Aorta (tissue), 5 donors: ENCODE data around the gene LRRC32. TPM values are rescaled to one million over a fixed set of nuclear protein-coding genes. Genes with fewer than 3 reads are reported as not detected.

ENCODE experiments used
- ATAC-seq: fragments of 200-7000 bp; cut with Tn5 transposase; one replicate; pipeline ENCODE4 v1.9.1; 2022; ENCODE audit warnings: moderate library complexity; ENCODE audit not compliant: low FRiP score
- DNase-seq, 2 donors: peaks; one replicate each; pipeline ENCODE4 v3.0.0-alpha.2; 2020
- H3K27ac ChIP-seq, 2 donors: one replicate each; pipeline ENCODE4 v1.5.1; 2013; ENCODE audit warnings: low read length in 2 of 2, mild to moderate bottlenecking in 2 of 2, moderate library complexity in 2 of 2, control low read depth in 1 of 2, inconsistent platforms in 1 of 2, low read depth in 1 of 2
- H3K27me3 ChIP-seq, 2 donors: one replicate each; pipeline ENCODE4 v1.6.1; 2013; ENCODE audit warnings: control low read depth in 1 of 2, low read length in 1 of 2, mild to moderate bottlenecking in 1 of 2, moderate library complexity in 1 of 2; ENCODE audit not compliant: insufficient read depth in 2 of 2, control insufficient read depth in 1 of 2
- H3K36me3 ChIP-seq, 2 donors: one replicate each; pipeline ENCODE4 v1.6.1; 2013; ENCODE audit warnings: control low read depth in 1 of 2, low read length in 1 of 2, mild to moderate bottlenecking in 1 of 2; ENCODE audit not compliant: insufficient read depth in 2 of 2, control insufficient read depth in 1 of 2
- H3K4me1 ChIP-seq, 2 donors: one replicate each; pipeline ENCODE4 v1.6.1; 2013; ENCODE audit warnings: low read length in 2 of 2, control low read depth in 1 of 2, mild to moderate bottlenecking in 1 of 2, moderate library complexity in 1 of 2; ENCODE audit not compliant: insufficient read depth in 2 of 2, control insufficient read depth in 1 of 2
- H3K4me3 ChIP-seq, 2 donors: one replicate each; pipeline ENCODE4 v1.5.1; 2013; ENCODE audit warnings: low read length in 2 of 2, control low read depth in 1 of 2, mild to moderate bottlenecking in 1 of 2
- H3K9me3 ChIP-seq: one replicate; pipeline ENCODE4 v1.6.1; 2013; ENCODE audit warnings: mild to moderate bottlenecking, low read length; ENCODE audit not compliant: control insufficient read depth
- WGBS, 2 donors: extraction: QIAGEN DNeasy Blood & Tissue Kit; methylation state at CpG; one replicate each; pipeline ENCODE4 v1.1.7; 2013; 5-methylcytosine and 5-hydroxymethylcytosine counted together
- intact Hi-C, 2 donors: fragments of 100-400 bp; cut with DNase I; formaldehyde crosslinking; loops; one replicate each; pipeline versions ENCODE4 v1.14.2 to v1.15.0; 2022
- polyA plus RNA-seq, 2 donors: library from polyadenylated mRNA; stranded (reverse); fragments of 200-250 nt; gene quantifications; one replicate each; pipeline ENCODE4 v1.2.3, GENCODE V29; 2013
- total RNA-seq, 2 donors: library from RNA; stranded (reverse); fragmentation: NEBNext Ultra II Directional; extraction: Animal tissue kit (Norgen Biotek cat#: 25700); gene quantifications; one replicate each; pipeline ENCODE4 v1.2.1, GENCODE V29; 2021
- donor health status: healthy with polysubstance abuse.
- donor health status: Bipolar disorder and iron deficiency.
- donor health status: DM: no; HTN: no; CAD: no.
- donor health status: DM: no; HTN: no; CAD: no.
- donor health status: DM: yes; HTN: yes; CAD: no.

LRRC32 gene
- total and polyA plus RNA-seq, 4 donors, result 38.8 to 174 (median 125) TPM

DNA sequence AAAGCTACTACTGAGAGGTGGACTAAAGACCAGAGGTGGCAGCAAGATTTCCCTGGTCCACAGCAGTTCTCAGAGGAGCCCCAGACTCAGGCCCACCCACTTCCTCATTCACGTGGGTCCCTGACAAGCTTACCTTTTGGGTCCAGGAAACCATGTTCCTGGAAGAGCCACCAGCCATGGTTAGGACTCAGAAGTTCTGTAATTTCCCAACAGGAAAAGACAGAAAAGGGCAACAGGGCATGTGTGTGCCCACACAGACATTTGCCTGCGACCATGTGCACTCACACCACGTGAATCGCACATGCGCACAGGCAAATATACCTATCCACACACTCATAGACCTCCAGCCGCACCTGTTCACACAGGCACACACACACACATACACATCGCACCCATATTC lies 42.9 kb downstream of the LRRC32 start:
- no peak for DNase-seq
- H3K9me3 ChIP-seq, result no peaks in the 10 kb centered on the region
- H3K36me3 ChIP-seq, result no peaks in the 10 kb centered on the region
- no peak overlapping the region for H3K4me3 ChIP-seq
- no peaks in the 10 kb centered on the region for H3K27me3 ChIP-seq
- intact Hi-C loops, result no loop called here
- WGBS, 2 donors, result 87 to 90% methylated on average over 7 of the region's 7 CpGs
- H3K27ac ChIP-seq, result no peak overlapping the region
- no peak for ATAC-seq
- H3K4me1 ChIP-seq, result no peaks in the 10 kb centered on the region

DNA sequence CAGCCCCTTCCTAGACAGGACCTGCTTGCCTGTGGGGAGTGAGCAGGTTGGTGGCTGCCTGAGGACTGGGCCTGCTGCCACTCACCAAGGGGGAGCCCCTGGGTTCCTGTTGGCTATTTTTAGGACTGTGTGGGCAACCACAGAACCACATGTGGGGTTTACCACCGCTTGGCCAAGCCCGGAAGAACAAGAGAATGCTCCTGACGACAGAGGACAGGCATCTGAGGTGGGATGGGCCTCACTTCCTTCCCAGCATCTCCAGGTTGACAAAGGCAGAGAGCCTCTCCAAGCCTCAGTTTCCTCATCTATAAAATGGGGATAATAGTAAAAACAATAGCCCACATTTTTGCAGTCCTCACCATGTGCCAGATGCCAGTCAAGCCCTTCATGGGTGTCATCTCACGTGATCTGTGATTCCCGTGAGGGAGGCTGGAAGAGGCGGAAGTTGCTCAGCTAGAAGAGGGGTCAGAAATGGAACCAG lies 43.6 kb downstream of the LRRC32 start:
- Histone ChIP-seq H3K9me3 (no peaks in the 10 kb centered on the region), H3K27ac (no peak overlapping the region)

DNA sequence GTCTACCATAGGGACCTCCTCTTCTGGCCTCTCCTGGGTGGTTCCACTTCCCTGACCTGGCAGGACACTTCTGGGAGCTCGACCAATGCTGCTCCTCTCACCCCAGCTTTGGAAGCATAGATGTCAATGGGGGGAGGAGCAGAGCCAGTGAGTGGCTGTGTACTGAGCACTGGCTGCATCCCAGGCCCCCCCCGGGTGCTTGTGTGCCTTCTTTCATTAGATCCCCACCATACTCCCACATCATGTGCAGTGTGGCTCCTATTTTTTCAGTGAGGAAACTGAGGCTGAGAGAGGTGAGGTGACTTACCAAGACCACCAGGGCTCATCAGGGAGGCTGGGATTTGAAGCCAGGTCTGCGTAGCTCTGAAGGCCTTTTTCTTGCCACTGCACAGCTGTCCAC lies 44.3 kb downstream of the LRRC32 start:
- H3K4me3 ChIP-seq, result no peak overlapping the region

More for the DNA sequence above, 43.6 kb downstream of the LRRC32 start:
- DNase-seq, result peak; percentile 63 to 77
- Histone ChIP-seq H3K4me1 (no peaks in the 10 kb centered on the region), H3K27me3 (no peaks in the 10 kb centered on the region), H3K36me3 (no peaks in the 10 kb centered on the region), H3K4me3 (no peak overlapping the region)
- WGBS, 2 donors, result 28 to 29% methylated on average over 6 of the region's 6 CpGs
- no peak for ATAC-seq
- intact Hi-C loops, result no loop called here

DNA sequence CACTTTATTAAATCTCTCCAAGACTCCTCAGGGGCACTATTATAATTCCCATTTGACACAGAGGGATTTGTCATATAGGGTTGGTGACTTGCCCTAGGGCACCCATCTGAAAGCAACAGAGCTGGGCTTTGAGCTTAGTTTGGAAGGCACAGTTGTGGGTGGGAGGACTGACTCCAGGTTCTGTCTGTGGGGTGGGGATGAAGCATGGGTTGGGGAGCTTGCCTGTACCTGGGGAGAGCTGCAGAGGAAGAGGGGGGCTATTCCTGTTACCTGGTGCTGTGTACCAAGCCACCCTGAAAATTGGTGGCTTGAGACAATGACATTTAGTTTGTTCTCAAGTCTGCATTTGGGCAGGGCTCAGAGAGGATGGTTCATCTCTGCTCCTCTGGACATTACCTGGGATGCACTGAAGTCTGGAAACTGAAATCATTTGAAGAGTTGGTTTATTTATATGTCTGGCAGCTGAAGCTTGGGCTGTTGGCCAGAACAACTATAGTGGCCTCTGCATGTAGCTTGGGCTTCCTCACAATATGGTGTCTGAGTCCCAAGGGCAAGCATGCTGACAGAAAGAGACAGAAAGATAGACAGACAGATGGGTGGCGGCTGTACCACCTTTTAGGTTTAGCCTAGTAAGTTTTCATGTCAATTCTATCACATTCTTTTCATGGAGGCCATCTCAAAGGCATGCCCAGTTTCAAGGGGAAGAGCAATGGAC lies 44.9 kb downstream of the LRRC32 start:
- Histone ChIP-seq H3K4me3 (no peak overlapping the region), H3K4me1 (no peaks in the 10 kb centered on the region), H3K27me3 (no peaks in the 10 kb centered on the region), H3K36me3 (no peaks in the 10 kb centered on the region), H3K9me3 (no peaks in the 10 kb centered on the region), H3K27ac (no peak overlapping the region)
- 96 to 98% methylated on average over 1 of the region's 1 CpG for WGBS, 2 donors
- DNase-seq, result no peak
- intact Hi-C loops, result no loop called here
- ATAC-seq, result no peak

More for the DNA sequence above, 44.3 kb downstream of the LRRC32 start:
- no peaks in the 10 kb centered on the region for H3K27me3 ChIP-seq
- ATAC-seq (no peak), DNase-seq (no peak)
- intact Hi-C loops, result no loop called here
- no peak overlapping the region for H3K27ac ChIP-seq
- no peaks in the 10 kb centered on the region for H3K36me3 ChIP-seq
- H3K9me3 ChIP-seq, result no peaks in the 10 kb centered on the region
- WGBS, 2 donors, result 99 to 100% methylated on average over 3 of the region's 3 CpGs
- no peaks in the 10 kb centered on the region for H3K4me1 ChIP-seq

DNA sequence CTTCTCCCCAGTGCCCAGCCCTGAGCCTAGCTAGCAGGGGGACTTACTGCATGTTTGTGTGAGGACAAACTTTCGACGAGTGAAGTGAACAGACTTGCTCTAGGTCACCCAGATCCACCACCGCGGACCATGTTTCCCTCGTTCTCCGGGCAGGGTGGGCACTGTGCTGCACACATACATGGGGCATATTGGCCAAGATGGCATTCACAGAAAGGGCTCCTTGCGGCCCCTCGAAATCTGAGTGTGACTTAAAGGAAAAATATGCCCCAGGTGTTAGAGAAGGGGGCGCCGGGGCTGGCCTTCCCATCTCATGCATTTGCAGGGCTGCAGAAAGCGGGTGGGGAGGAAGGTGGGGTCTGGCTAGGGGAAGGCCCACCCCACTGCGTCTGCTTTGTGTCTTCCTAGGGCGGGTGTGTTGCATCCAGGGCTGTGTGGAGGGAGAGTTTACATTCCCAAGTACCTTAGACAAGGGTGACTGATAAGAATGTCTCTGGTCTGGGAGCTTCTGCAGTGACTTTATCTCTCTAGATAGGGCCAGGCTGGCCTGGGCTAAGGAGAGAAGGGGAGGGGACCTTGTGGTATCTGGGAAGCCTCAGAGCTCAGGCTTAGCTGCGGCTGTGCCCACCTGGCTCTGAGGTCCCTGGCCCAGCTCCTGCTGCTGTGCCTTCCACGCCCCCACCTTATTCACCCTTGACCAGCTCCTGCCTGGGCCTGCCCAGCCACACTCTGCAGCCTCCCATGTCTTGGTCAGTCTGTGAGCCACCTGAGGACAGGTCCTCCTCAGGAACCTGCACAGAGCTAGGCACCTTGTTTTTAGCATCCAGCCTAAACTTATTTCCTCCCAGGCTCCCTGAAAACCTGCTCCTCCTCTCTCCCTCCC lies 45.8 kb downstream of the LRRC32 start:
- Histone ChIP-seq H3K36me3 (no peaks in the 10 kb centered on the region), H3K27ac (no peak overlapping the region), H3K9me3 (no peaks in the 10 kb centered on the region), H3K4me3 (no peak overlapping the region), H3K27me3 (no peaks in the 10 kb centered on the region), H3K4me1 (no peaks in the 10 kb centered on the region)
- ATAC-seq, result no peak
- intact Hi-C loops, result no loop called here
- peak in 1 of 2 donors; percentile 68 for DNase-seq
- WGBS, 2 donors, result 94 to 97% methylated on average over 14 to 15 of the region's 15 CpGs

DNA sequence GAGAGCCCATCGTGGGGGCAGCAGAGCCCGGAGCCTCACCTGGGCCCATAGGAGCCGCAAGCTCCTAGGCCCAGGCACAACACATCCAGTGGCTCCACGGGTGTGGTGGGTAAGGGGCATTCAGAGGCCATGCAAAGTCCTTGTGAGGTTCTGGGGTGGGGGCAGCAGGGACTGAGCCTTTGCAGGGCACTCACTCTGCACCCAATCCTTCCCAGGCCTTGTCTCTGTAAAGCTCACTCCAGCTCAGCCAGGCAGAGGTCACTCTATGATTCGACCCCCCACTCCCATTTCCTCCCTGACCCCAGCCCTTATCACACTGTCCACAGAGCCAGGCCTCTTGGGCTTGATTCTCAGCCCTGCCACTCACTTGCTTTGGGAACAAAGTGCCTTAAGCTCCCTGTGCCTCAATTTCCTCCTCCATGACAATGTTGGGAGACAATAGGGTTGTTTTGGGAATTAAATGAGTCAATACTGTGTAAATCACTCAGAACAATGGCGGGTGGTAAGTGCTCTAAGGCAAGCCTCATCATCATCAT lies 46.6 kb downstream of the LRRC32 start:
- no peak overlapping the region for H3K4me3 ChIP-seq
- DNase-seq, result no peak
- no peaks in the 10 kb centered on the region for H3K9me3 ChIP-seq
- H3K4me1 ChIP-seq, result no peaks in the 10 kb centered on the region
- 85 to 90% methylated on average over 6 of the region's 6 CpGs for WGBS, 2 donors
- no peak overlapping the region for H3K27ac ChIP-seq
- H3K27me3 ChIP-seq, result no peaks in the 10 kb centered on the region
- no peaks in the 10 kb centered on the region for H3K36me3 ChIP-seq
- no peak for ATAC-seq
- intact Hi-C loops, result no loop called here

DNA sequence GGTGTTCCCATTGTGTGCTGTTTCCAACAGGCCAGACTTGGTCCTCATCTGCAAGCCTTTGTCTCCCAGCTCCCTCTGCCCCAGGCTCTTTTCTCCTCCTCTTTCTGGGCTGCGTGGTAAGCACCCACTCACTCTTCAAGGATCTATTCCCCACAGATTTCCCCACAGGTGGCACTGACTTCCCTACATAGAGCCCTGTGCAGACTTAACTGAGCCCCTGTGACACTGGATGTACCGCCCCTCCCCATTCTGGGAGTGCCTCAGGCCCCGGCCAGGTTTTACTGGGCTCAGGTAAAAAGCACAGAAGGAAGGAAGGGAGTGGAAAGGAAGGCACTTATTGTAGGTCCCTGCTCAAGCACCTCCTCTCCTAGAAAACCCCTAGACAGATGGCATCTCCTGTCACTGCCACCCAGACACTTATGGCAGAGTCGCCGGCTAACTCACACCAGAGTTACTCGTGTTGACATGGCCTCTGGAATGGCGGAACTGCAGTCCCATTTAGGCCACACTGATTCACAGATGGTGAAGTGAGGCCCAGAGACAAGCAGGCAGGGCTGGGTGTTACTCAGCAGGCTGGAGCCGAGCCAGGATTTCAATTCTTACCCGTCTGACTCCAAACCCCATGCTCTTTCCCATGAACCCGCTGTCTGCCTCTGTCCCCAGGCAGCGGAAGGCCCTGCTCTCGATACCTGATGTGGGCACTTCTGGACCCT lies 47.2 kb downstream of the LRRC32 start:
- intact Hi-C loops, result no loop called here

DNA sequence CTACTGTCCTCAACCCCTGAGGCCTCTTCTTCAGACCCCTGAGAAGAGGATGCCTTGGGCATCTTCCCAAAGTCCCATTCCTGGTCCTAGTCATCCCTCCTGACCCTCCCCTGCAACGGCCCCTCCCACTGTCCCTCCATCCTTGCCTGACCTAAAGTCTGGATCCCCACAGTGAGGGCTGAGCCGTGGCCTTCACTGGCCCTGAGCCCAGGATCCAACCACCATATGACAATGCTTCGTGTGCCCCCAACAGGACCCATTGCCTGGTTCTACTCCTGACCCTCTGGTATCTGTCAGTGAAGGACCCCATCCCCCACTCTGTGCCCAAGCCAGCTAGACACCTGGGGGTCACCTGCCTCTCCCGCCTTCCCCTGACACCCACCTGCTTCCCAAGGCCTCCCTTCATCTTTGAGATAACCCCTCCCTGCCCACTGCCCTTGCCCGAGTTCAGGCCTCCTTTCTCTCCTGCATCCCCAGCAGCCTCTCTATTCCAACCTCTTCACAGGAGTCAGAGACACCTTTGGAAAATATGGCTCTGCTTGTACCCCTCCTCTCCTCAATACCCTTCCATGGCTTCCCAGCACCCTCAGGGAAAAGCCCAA lies 48.0 kb downstream of the LRRC32 start:
- Histone ChIP-seq H3K27me3 (no peaks in the 10 kb centered on the region), H3K4me1 (no peaks in the 10 kb centered on the region), H3K4me3 (no peak overlapping the region), H3K27ac (no peak overlapping the region), H3K9me3 (no peaks in the 10 kb centered on the region), H3K36me3 (no peaks in the 10 kb centered on the region)
- DNase-seq (peak in 1 of 2 donors; percentile 50), ATAC-seq (no peak)
- intact Hi-C loops, result no loop called here
- WGBS, 2 donors, result 83 to 94% methylated on average over 5 of the region's 5 CpGs

More for the DNA sequence above, 47.2 kb downstream of the LRRC32 start:
- no peak overlapping the region for H3K4me3 ChIP-seq
- H3K27me3 ChIP-seq, result no peaks in the 10 kb centered on the region
- DNase-seq (peak; percentile 64 to 74), ATAC-seq (no peak)
- 79 to 82% methylated on average over 12 of the region's 12 CpGs for WGBS, 2 donors
- H3K27ac ChIP-seq, result no peak overlapping the region
- H3K4me1 ChIP-seq, result no peaks in the 10 kb centered on the region
- H3K9me3 ChIP-seq, result no peaks in the 10 kb centered on the region
- no peaks in the 10 kb centered on the region for H3K36me3 ChIP-seq
